ENCODE results near the gene PRSS36. TPM values are rescaled to one million over a fixed set of nuclear protein-coding genes. Genes with fewer than 3 reads are reported as not detected.
"Not testable (repeated sequence)": the region's sequence is repeated elsewhere in the genome, so short reads cannot be mapped to it uniquely, and the experiment has no call there.

The PRSS36 gene
- total RNA-seq, 1 experiment from 2014 or later = 0.41 TPM

DNA sequence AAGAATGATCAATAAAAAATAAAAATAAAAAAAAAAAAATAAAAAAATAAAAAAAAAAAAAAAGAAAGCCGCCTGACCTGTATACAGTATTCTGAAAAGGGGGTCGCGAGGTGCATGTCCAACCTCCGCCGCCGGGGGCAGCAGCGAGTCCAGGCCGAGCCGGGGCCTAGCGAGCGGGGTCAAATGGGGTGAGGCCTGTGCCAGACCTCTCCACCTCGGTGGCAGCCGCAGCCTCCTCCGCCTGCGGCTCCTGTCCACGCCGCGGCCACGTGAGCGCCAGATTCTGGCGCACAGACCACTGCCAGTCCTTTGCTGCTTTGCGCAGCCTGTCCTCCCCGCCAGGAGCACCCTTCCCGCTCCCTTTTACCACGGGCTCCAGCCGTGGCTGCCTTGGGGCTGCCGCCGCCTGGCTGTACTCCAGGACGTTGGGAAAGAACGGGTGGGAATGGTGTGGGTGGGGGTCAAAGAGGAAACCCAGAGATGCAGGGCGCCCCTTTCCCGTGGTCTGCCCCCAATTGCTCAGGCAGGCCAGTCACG, 44.1 kb downstream of the PRSS36 start:
- Histone ChIP-seq H3K27ac (ENCODE audit: low read depth, low read length, poor library complexity, severe bottlenecking) (peak overlapping the region; percentile 30), H3K9me3 (ENCODE audit: low read depth, low read length, poor library complexity, severe bottlenecking) (no peaks in the 10 kb centered on the region), H3K36me3 (ENCODE audit: insufficient read depth, low read length, poor library complexity, severe bottlenecking) (peaks cover 13% of the 10 kb centered on the region), H3K4me1 (ENCODE audit: insufficient read depth, low read length, poor library complexity, severe bottlenecking) (peaks cover 13% of the 10 kb centered on the region), H3K27me3 (replicated peaks; ENCODE audit: insufficient read depth, low read depth, low read length, poor library complexity) (no peaks in the 10 kb centered on the region), H3K4me3 (ENCODE audit: low read depth, low read length, poor library complexity, severe bottlenecking) (no peak overlapping the region)
- TF ChIP-seq, protein P1, sequence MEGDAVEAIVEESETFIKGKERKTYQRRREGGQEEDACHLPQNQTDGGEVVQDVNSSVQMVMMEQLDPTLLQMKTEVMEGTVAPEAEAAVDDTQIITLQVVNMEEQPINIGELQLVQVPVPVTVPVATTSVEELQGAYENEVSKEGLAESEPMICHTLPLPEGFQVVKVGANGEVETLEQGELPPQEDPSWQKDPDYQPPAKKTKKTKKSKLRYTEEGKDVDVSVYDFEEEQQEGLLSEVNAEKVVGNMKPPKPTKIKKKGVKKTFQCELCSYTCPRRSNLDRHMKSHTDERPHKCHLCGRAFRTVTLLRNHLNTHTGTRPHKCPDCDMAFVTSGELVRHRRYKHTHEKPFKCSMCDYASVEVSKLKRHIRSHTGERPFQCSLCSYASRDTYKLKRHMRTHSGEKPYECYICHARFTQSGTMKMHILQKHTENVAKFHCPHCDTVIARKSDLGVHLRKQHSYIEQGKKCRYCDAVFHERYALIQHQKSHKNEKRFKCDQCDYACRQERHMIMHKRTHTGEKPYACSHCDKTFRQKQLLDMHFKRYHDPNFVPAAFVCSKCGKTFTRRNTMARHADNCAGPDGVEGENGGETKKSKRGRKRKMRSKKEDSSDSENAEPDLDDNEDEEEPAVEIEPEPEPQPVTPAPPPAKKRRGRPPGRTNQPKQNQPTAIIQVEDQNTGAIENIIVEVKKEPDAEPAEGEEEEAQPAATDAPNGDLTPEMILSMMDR (conservative IDR thresholded peaks at IDR 0.05; ENCODE audit: low read depth, low read length) = peak; percentile 75
- TF ChIP-seq EZH2 (IDR thresholded peaks at IDR 0.05; ENCODE audit: borderline replicate concordance, low read depth, low read length, poor library complexity, severe bottlenecking) = no peak
- no TSS peak for BruUV-seq (replicated peaks)
- peak; percentile 54 for DNase-seq (ENCODE audit: low spot score)
- intact Hi-C loops (cut with micrococcal nuclease; ENCODE audit: unreplicated experiment) = no loop called here
- CTCF ChIA-PET = no interaction called here
- POLR2A ChIA-PET (ENCODE audit: low non-redundant PET) = no interaction called here

DNA sequence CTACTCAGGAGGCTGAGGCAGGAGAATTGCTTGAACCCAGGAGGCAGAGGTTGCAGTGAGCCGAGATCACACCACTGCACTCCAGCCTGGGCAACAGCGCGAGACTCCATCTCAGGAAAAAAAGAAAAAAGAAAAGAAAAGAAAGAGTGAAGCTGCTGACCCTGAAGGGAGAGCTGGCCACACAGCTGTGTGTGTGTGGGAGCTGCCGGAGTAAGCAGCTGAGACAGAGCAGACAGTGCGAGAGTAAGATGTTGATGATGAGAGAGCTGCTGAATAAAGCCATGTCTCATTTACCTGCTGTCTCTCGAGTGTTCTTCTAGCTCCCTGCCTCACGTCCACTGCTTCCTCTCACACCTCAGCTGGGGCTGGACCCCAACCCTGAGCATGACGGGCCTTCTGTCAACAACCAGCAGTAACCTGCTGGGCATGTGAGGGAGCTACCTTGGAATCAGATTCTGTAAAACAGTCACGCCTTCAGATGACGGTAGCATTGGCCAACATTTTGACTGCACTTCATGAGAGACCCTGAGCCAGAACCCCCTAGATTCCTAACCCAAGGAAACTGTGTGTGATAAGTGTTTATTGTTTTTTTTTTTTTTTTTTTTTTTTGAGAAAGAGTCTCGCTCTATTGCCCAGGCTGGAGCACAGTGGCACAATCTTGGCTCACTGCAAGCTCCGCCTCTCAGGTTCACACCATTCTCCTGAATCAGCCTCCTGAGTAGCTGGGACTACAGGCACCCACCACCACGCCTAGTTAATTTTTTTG, 48.8 kb downstream of the PRSS36 start:
- CTCF ChIA-PET = not testable (repeated sequence)

DNA sequence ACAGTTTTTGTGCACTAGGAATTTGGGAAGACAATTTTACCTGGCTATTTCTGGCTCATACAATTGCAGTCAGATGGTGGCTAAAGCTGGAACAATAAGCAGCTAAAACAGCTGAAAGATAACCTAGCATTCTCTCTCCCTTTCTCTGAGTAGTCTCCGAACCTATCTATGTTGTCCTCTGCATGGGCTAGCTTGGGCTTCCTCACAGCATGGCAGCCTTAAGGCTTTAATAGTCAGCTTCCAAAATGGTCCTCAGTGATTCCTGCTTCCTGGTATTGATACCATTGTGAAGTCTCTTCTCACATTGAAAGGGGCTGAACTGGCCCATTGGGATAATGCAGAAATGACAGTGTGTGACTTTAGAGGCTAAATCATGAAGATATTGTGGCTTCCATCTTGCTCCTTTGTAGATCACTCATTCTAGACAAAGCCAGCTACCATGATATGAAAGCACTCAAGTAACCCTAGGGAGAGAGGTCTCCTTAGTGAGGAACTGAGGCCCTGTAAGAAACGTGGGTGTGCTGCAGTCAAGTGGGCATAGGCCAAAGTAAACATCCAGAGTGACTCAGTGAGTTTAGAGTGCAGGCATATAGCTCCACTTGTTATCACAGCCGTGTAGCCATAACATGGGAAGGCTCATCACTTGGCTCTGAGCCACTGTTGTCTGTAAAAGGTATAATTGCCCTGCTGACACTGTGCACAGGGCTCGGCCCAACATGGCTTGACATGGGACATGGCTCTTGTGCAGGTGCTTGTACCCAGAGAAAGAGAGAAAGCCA, 49.8 kb downstream of the PRSS36 start:
- Histone ChIP-seq H3K9me3 (ENCODE audit: low read depth, low read length, poor library complexity, severe bottlenecking) (no peaks in the 10 kb centered on the region), H3K4me3 (ENCODE audit: low read depth, low read length, poor library complexity, severe bottlenecking) (no peak overlapping the region), H3K27me3 (replicated peaks; ENCODE audit: insufficient read depth, low read depth, low read length, poor library complexity) (no peaks in the 10 kb centered on the region), H3K27ac (ENCODE audit: low read depth, low read length, poor library complexity, severe bottlenecking) (no peak overlapping the region), H3K36me3 (ENCODE audit: insufficient read depth, low read length, poor library complexity, severe bottlenecking) (no peaks in the 10 kb centered on the region), H3K4me1 (ENCODE audit: insufficient read depth, low read length, poor library complexity, severe bottlenecking) (no peaks in the 10 kb centered on the region)
- intact Hi-C loops (cut with micrococcal nuclease; ENCODE audit: unreplicated experiment) = loop anchor here (10.0 kb wide), 1 partner anchor 145 kb away; the partner anchor contains the start of gene SETD1A
- CTCF ChIA-PET = no interaction called here
- no peak for DNase-seq (ENCODE audit: low spot score)
- POLR2A ChIA-PET (ENCODE audit: low non-redundant PET) = no interaction called here
- BruUV-seq (replicated peaks) = no TSS peak
- TF ChIP-seq, protein P1 (conservative IDR thresholded peaks at IDR 0.05; ENCODE audit: low read depth, low read length) = no peak
- no peak for TF ChIP-seq EZH2 (IDR thresholded peaks at IDR 0.05; ENCODE audit: borderline replicate concordance, low read depth, low read length, poor library complexity, severe bottlenecking)

More for the DNA sequence above, 48.8 kb downstream of the PRSS36 start:
- H3K4me1 ChIP-seq (ENCODE audit: insufficient read depth, low read length, poor library complexity, severe bottlenecking); H3K36me3 ChIP-seq (ENCODE audit: insufficient read depth, low read length, poor library complexity, severe bottlenecking); H3K27ac ChIP-seq (ENCODE audit: low read depth, low read length, poor library complexity, severe bottlenecking); DNase-seq (ENCODE audit: low spot score); BruUV-seq (replicated peaks); H3K4me3 ChIP-seq (ENCODE audit: low read depth, low read length, poor library complexity, severe bottlenecking); intact Hi-C loops (cut with micrococcal nuclease; ENCODE audit: unreplicated experiment); H3K9me3 ChIP-seq (ENCODE audit: low read depth, low read length, poor library complexity, severe bottlenecking); H3K27me3 ChIP-seq (replicated peaks; ENCODE audit: insufficient read depth, low read depth, low read length, poor library complexity); POLR2A ChIA-PET (ENCODE audit: low non-redundant PET): not testable (repeated sequence)

Measured in A673 (cell line).